ENCODE data around the gene GUCY1B1.

GRCh38 chr4:155738548-155738947 is 20.3 kb upstream of the GUCY1B1 start:
- no peak for TF ChIP-seq POLR2A (IDR thresholded peaks at IDR 0.05; ENCODE audit: low read length)
- no peak for TF ChIP-seq CBX2 (IDR thresholded peaks at IDR 0.05; ENCODE audit: borderline replicate concordance, low read depth)
- TF ChIP-seq HMGXB4 (CRISPR knock-in tag; IDR thresholded peaks at IDR 0.05; ENCODE audit: borderline replicate concordance), result no peak
- TF ChIP-seq, protein P1, sequence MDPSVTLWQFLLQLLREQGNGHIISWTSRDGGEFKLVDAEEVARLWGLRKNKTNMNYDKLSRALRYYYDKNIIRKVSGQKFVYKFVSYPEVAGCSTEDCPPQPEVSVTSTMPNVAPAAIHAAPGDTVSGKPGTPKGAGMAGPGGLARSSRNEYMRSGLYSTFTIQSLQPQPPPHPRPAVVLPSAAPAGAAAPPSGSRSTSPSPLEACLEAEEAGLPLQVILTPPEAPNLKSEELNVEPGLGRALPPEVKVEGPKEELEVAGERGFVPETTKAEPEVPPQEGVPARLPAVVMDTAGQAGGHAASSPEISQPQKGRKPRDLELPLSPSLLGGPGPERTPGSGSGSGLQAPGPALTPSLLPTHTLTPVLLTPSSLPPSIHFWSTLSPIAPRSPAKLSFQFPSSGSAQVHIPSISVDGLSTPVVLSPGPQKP (IDR thresholded peaks at IDR 0.05; ENCODE audit: low read depth, low read length), result no peak
- TF ChIP-seq PBX3 (IDR thresholded peaks at IDR 0.05), result no peak
- TF ChIP-seq CTCF (IDR thresholded peaks at IDR 0.05), result no peak
- no peak for TF ChIP-seq MAFK (IDR thresholded peaks at IDR 0.05; ENCODE audit: partially characterized antibody)
- TF ChIP-seq EP300 (IDR thresholded peaks at IDR 0.05), result no peak
- no peak for TF ChIP-seq CEBPB (IDR thresholded peaks at IDR 0.05)
- TF ChIP-seq, protein P2, sequence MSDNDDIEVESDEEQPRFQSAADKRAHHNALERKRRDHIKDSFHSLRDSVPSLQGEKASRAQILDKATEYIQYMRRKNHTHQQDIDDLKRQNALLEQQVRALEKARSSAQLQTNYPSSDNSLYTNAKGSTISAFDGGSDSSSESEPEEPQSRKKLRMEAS (IDR thresholded peaks at IDR 0.05), result no peak
- TF ChIP-seq RCOR1 (IDR thresholded peaks at IDR 0.05; ENCODE audit: low read depth, low read length), result no peak
- no peak for TF ChIP-seq CHD4 (IDR thresholded peaks at IDR 0.05; ENCODE audit: borderline replicate concordance)
